GM19395 (cell line): ENCODE data around the gene SFN.
"Not testable (repeated sequence)": the region's sequence is repeated elsewhere in the genome, so short reads cannot be mapped to it uniquely, and the experiment has no call there.

Experiments used
- ATAC-seq: cut with Tn5 transposase; IDR thresholded peaks from one replicate; pipeline ENCODE4 v1.9.1; 2021; ENCODE audit warnings: mild to moderate bottlenecking, moderate library complexity; ENCODE audit not compliant: unreplicated experiment

The SFN gene

GRCh38 chr1:26862781-26863684 is at the start of gene SFN:
TSS of gene SFN (plus strand) at chr1:26863149. CDS start at chr1:26863213, 64 bp downstream.
- no peak for ATAC-seq

GRCh38 chr1:26814377-26814776 is 48.6 kb upstream of the SFN start:
- no peak for ATAC-seq

- ATAC-seq: no peak
Measured at GRCh38 chr1:26814893-26815292, 48.1 kb upstream of the SFN start.

GRCh38 chr1:26820784-26821269 is 42.1 kb upstream of the SFN start:
- peak; percentile 84 for ATAC-seq

- no peak for ATAC-seq
Measured at GRCh38 chr1:26822737-26823395, 40.1 kb upstream of the SFN start.

- ATAC-seq: no peak
Measured at GRCh38 chr1:26824731-26825130, 38.2 kb upstream of the SFN start.

GRCh38 chr1:26826261-26827105 is 36.5 kb upstream of the SFN start, which contains the start of gene ZDHHC18:
TSS of gene ZDHHC18 (plus strand) at chr1:26826688. CDS start at chr1:26826805, 117 bp downstream.
- ATAC-seq: no peak

GRCh38 chr1:26827106-26827604 is 35.8 kb upstream of the SFN start:
- ATAC-seq: no peak

GRCh38 chr1:26827663-26828062 is 35.3 kb upstream of the SFN start:
- ATAC-seq: no peak

GRCh38 chr1:26828411-26828991 is 34.4 kb upstream of the SFN start:
- no peak for ATAC-seq

- ATAC-seq: no peak
Measured at GRCh38 chr1:26829184-26829911, 33.6 kb upstream of the SFN start.

GRCh38 chr1:26831059-26831458 is 31.9 kb upstream of the SFN start:
- no peak for ATAC-seq

GRCh38 chr1:26831546-26832248 is 31.3 kb upstream of the SFN start:
- no peak for ATAC-seq

- ATAC-seq: no peak
Measured at GRCh38 chr1:26832249-26832960, 30.5 kb upstream of the SFN start.

GRCh38 chr1:26833432-26834405 is 29.2 kb upstream of the SFN start:
- ATAC-seq: peak; percentile 84

GRCh38 chr1:26837665-26838064 is 25.3 kb upstream of the SFN start:
- not testable (repeated sequence) for ATAC-seq
